ENCODE measurements around the gene TARP.

DNA sequence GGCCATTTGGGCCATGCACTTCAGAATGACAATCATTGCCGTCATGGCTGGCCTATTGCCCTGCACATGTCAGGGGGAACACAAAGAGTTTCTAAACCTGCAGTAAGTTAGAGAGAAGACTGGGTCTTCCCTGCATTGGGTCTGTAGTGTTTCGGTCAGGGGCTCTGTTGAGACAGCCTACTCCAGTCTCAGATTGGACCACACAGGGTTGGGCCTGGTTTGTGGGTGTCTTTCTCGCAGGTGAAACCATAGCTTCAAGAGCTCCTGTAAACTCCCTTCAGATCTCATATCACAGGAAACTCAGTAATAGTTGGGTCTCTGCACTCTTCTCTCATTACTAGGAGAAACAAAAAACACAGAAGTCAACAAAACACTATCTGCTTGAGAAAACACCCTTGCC is 7.3 kb upstream of the TARP start:
- TF ChIP-seq, protein P1, sequence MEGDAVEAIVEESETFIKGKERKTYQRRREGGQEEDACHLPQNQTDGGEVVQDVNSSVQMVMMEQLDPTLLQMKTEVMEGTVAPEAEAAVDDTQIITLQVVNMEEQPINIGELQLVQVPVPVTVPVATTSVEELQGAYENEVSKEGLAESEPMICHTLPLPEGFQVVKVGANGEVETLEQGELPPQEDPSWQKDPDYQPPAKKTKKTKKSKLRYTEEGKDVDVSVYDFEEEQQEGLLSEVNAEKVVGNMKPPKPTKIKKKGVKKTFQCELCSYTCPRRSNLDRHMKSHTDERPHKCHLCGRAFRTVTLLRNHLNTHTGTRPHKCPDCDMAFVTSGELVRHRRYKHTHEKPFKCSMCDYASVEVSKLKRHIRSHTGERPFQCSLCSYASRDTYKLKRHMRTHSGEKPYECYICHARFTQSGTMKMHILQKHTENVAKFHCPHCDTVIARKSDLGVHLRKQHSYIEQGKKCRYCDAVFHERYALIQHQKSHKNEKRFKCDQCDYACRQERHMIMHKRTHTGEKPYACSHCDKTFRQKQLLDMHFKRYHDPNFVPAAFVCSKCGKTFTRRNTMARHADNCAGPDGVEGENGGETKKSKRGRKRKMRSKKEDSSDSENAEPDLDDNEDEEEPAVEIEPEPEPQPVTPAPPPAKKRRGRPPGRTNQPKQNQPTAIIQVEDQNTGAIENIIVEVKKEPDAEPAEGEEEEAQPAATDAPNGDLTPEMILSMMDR (IDR thresholded peaks at IDR 0.05) = no peak
- TF ChIP-seq EP300 (IDR thresholded peaks at IDR 0.05) = no peak

Measured in ovary (tissue), 3 donors.